Stomach (tissue), 4 donors: ENCODE results near the gene MCC.

Source experiments
- CTCF ChIP-seq, 7 experiments: fragments of 450-650 bp in 4 of 7; fragments of 200-600 bp in 3 of 7; sonication (generic) in 3 of 7; IDR thresholded peaks; one replicate each; pipeline ENCODE4 v1.5.1; 2016 to 2019; ENCODE audit warnings: antibody characterized with exemption in 7 of 7, control low read depth in 2 of 7, mild to moderate bottlenecking in 1 of 7
- EP300 ChIP-seq: sonication (generic); formaldehyde crosslinking; IDR thresholded peaks from one replicate; pipeline ENCODE4 v1.6.1; 2017; ENCODE audit warnings: antibody characterized with exemption
- POLR2A ChIP-seq, 4 donors: fragments of 450-650 bp; IDR thresholded peaks; one replicate each; pipeline ENCODE4 v1.6.1; 2016; ENCODE audit warnings: antibody characterized with exemption in 4 of 4, control low read depth in 2 of 4, mild to moderate bottlenecking in 1 of 4, moderate library complexity in 1 of 4

GRCh38 chr5:113448252-113448651, 40.0 kb downstream of the MCC start:
- TF ChIP-seq POLR2A (IDR thresholded peaks at IDR 0.05) (no peak), CTCF (IDR thresholded peaks at IDR 0.05) (no peak), EP300 (no peak)
